ENCODE measurements around the gene PRKCA.

The PRKCA gene

DNA sequence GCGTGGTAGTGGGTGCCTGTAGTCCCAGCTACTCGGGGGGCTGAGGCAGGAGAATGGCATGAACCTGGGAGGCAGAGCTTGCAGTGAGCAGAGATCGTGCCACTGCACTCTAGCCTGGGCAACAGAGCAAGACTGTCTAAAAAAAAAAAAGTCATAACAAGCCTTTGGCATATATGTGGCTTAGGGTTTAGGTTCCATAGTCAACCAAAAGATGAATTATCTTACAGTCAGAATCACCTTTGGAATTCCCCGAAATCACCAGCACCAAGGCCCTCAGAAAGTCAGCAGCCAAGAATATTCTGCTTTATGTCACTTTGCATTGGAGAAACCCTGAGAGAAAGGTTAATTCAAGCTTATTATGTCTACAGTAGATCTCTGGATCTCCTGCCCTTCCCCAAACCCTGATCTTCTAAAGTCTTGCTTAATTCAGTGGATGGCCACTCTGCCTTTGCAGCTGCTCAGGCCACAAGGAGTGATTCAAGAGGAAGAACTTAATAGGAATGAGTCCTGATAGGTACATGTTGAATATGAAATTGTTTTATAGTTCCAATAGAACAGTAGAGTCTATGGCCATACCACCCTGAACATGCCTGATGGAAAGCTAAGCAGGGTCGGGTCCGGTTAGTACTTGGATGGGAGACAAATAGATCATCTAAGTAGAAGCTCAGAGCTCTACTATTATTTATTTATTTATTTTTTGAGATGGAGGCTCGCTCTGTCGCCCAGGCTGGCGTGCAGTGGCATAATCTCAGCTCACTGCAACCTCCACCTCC, 336.5 kb downstream of the PRKCA start:
- Histone ChIP-seq H2AFZ (ENCODE audit: low read depth, low read length) (no peak overlapping the region), H3K27ac (ENCODE audit: low read length) (no peak overlapping the region), H3K36me3 (replicated peaks; ENCODE audit: low read depth, low read length) (no peaks in the 10 kb centered on the region), H3K79me2 (ENCODE audit: low read length) (no peaks in the 10 kb centered on the region), H4K20me1 (ENCODE audit: insufficient read depth, low read length) (no peaks in the 10 kb centered on the region), H3K27me3 (ENCODE audit: low read depth, low read length) (peaks cover 18% of the 10 kb centered on the region), H3K4me3 (ENCODE audit: low read length) (no peak overlapping the region), H3K9me3 (ENCODE audit: insufficient read depth, low read length) (no peaks in the 10 kb centered on the region), H3K4me2 (ENCODE audit: low read length) (no peak overlapping the region), H3K4me1 (ENCODE audit: low read length) (no peaks in the 10 kb centered on the region), H3K9ac (ENCODE audit: low read length) (no peak overlapping the region)
- TF ChIP-seq, protein P1, sequence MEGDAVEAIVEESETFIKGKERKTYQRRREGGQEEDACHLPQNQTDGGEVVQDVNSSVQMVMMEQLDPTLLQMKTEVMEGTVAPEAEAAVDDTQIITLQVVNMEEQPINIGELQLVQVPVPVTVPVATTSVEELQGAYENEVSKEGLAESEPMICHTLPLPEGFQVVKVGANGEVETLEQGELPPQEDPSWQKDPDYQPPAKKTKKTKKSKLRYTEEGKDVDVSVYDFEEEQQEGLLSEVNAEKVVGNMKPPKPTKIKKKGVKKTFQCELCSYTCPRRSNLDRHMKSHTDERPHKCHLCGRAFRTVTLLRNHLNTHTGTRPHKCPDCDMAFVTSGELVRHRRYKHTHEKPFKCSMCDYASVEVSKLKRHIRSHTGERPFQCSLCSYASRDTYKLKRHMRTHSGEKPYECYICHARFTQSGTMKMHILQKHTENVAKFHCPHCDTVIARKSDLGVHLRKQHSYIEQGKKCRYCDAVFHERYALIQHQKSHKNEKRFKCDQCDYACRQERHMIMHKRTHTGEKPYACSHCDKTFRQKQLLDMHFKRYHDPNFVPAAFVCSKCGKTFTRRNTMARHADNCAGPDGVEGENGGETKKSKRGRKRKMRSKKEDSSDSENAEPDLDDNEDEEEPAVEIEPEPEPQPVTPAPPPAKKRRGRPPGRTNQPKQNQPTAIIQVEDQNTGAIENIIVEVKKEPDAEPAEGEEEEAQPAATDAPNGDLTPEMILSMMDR (IDR thresholded peaks at IDR 0.05; ENCODE audit: low read depth, low read length) = no peak
- no peak for TF ChIP-seq EZH2phosphoT487 (IDR thresholded peaks at IDR 0.05; ENCODE audit: low read depth)

DNA sequence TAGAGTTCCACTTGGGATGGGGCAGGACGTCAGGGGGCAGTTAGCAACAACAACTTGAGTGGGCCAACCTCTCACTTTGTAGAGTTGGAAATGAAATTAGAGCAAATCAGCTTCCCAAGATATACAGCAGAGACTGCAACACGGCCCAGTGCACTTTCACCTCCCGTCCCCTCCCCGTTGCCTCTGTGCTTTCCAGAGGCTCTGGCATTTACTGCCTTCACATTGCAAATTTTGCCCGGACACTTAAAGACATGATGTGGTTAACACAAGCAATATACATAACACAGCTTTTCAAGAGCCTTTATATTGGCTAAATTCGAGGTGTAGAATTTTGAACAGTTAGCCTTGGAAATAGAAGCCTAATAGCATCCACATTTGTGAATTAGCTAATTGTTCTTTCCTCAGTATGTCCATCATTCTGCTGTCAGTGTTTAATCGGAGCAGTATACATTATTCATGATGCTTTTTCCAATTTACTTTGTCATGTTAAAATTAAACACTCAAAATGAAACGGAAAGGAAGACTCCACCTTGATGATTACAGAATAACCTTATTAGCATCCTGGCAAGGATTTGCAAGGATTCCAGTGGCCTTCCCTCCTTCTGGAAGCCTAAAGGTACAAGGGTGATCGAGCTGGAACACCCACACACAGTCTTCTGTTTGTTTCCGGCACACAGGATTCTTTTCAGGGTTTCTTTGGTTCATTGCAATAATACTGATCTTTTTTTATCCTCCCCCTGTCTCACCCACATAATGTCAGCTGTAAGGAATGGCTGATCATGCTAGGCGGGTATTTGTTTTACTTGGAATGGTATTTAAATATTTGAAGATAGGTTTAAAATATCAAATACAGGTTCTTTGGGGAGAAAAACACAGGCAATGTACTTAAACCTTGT, 341.6 kb downstream of the PRKCA start:
- Histone ChIP-seq H3K27ac (ENCODE audit: low read length) (no peak overlapping the region), H2AFZ (ENCODE audit: low read depth, low read length) (no peak overlapping the region), H3K4me2 (ENCODE audit: low read length) (no peak overlapping the region), H3K9ac (ENCODE audit: low read length) (no peak overlapping the region), H3K36me3 (replicated peaks; ENCODE audit: low read depth, low read length) (no peaks in the 10 kb centered on the region), H3K4me1 (ENCODE audit: low read length) (no peaks in the 10 kb centered on the region), H3K9me3 (ENCODE audit: insufficient read depth, low read length) (no peaks in the 10 kb centered on the region), H3K4me3 (ENCODE audit: low read length) (no peak overlapping the region), H3K27me3 (ENCODE audit: low read depth, low read length) (no peaks in the 10 kb centered on the region), H4K20me1 (ENCODE audit: insufficient read depth, low read length) (no peaks in the 10 kb centered on the region), H3K79me2 (ENCODE audit: low read length) (no peaks in the 10 kb centered on the region)
- TF ChIP-seq EZH2phosphoT487 (IDR thresholded peaks at IDR 0.05; ENCODE audit: low read depth) = no peak
- TF ChIP-seq, protein P1 (IDR thresholded peaks at IDR 0.05; ENCODE audit: low read depth, low read length) = no peak

DNA sequence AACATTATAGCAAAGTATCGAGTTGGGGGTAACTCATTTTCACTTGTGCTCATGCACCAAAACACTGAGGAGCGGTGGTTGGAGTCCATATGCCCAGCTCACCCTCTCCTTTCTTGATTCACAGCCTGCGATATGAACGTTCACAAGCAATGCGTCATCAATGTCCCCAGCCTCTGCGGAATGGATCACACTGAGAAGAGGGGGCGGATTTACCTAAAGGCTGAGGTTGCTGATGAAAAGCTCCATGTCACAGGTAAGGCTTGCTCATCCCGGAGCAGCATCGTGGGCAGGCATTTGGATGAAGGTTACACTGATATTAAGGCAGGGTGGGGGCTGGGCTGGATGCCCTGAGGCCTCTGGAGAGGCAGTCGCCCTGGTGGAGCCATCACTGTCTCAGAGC, 342.8 kb downstream of the PRKCA start:
- H4K20me1 ChIP-seq (ENCODE audit: insufficient read depth, low read length) = no peaks in the 10 kb centered on the region
- TF ChIP-seq, protein P1 (IDR thresholded peaks at IDR 0.05; ENCODE audit: low read depth, low read length) = no peak
- no peak for TF ChIP-seq EZH2phosphoT487 (IDR thresholded peaks at IDR 0.05; ENCODE audit: low read depth)
- H3K36me3 ChIP-seq (replicated peaks; ENCODE audit: low read depth, low read length) = no peaks in the 10 kb centered on the region
- no peak overlapping the region for H3K27ac ChIP-seq (ENCODE audit: low read length)
- peaks cover 9% of the 10 kb centered on the region for H3K4me1 ChIP-seq (ENCODE audit: low read length)
- no peaks in the 10 kb centered on the region for H3K27me3 ChIP-seq (ENCODE audit: low read depth, low read length)
- no peak overlapping the region for H3K4me3 ChIP-seq (ENCODE audit: low read length)
- no peak overlapping the region for H3K9ac ChIP-seq (ENCODE audit: low read length)
- H3K4me2 ChIP-seq (ENCODE audit: low read length) = no peak overlapping the region
- H3K9me3 ChIP-seq (ENCODE audit: insufficient read depth, low read length) = no peaks in the 10 kb centered on the region
- H2AFZ ChIP-seq (ENCODE audit: low read depth, low read length) = no peak overlapping the region
- H3K79me2 ChIP-seq (ENCODE audit: low read length) = no peaks in the 10 kb centered on the region

DNA sequence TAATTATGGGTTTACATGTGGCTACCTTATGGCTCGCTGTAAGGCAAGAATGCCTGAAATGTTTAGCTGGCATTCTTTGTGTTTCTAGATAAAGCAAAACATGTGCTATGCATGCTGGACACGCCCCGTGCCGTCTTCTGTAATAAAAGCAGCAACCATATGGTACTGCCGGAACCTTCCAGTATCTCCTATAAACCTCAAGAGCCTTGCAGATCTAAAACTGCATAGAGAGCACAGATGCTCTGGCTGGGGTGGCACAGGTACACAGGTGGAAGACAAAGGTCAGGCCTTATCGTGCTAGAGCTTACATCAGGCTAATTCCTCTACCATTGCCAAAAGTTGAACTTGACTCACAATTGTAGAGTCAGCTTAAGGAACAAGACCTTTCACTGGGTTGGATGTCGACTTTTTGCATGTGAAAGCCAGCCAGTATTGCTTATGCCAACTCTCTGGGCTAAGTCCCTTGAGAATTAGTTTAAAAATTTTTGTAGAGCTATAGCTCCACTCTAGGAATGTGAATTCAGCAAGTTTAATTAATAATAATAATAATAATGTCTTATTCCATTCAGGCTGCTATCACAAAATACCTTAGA, 345.1 kb downstream of the PRKCA start:
- no peak overlapping the region for H3K27ac ChIP-seq (ENCODE audit: low read length)
- H4K20me1 ChIP-seq (ENCODE audit: insufficient read depth, low read length) = no peaks in the 10 kb centered on the region
- no peak overlapping the region for H2AFZ ChIP-seq (ENCODE audit: low read depth, low read length)
- H3K9me3 ChIP-seq (ENCODE audit: insufficient read depth, low read length) = no peaks in the 10 kb centered on the region
- TF ChIP-seq, protein P1 (IDR thresholded peaks at IDR 0.05; ENCODE audit: low read depth, low read length) = no peak
- no peak for TF ChIP-seq EZH2phosphoT487 (IDR thresholded peaks at IDR 0.05; ENCODE audit: low read depth)
- peaks cover 12% of the 10 kb centered on the region for H3K27me3 ChIP-seq (ENCODE audit: low read depth, low read length)
- no peak overlapping the region for H3K4me3 ChIP-seq (ENCODE audit: low read length)
- H3K4me2 ChIP-seq (ENCODE audit: low read length) = no peak overlapping the region
- no peaks in the 10 kb centered on the region for H3K79me2 ChIP-seq (ENCODE audit: low read length)
- H3K9ac ChIP-seq (ENCODE audit: low read length) = no peak overlapping the region
- peaks cover 16% of the 10 kb centered on the region for H3K4me1 ChIP-seq (ENCODE audit: low read length)
- no peaks in the 10 kb centered on the region for H3K36me3 ChIP-seq (replicated peaks; ENCODE audit: low read depth, low read length)
